Measurements from ENCODE around the gene PTPRD. TPM values are rescaled to one million over a fixed set of nuclear protein-coding genes. Genes with fewer than 3 reads are reported as not detected.
"Not testable (repeated sequence)": the region's sequence is repeated elsewhere in the genome, so short reads cannot be mapped to it uniquely, and the experiment has no call there.

Gene PTPRD
- total RNA-seq, 1 donor from 2014 or later: 5.7 TPM

- Mint-ChIP-seq H3K27me3 (ENCODE audit: low read depth) (no peaks in the 10 kb centered on the region), H3K36me3 (ENCODE audit: low read depth) (no peaks in the 10 kb centered on the region), H3K9me3 (ENCODE audit: low read depth) (peaks cover 4% of the 10 kb centered on the region), H3K27ac (ENCODE audit: unreplicated experiment) (no peak overlapping the region), H3K4me3 (ENCODE audit: unreplicated experiment) (no peak overlapping the region), H3K4me1 (ENCODE audit: low read depth) (peaks cover 6% of the 10 kb centered on the region)
- no peak for TF ChIP-seq CTCF (IDR thresholded peaks at IDR 0.05)
- no peak for DNase-seq (ENCODE audit: low spot score)
These were observed 1688.2 kb downstream of the PTPRD start for GRCh38 chr9:8924562-8924961.

- H3K4me1 Mint-ChIP-seq (ENCODE audit: low read depth); H3K9me3 Mint-ChIP-seq (ENCODE audit: low read depth); H3K36me3 Mint-ChIP-seq (ENCODE audit: low read depth); DNase-seq (ENCODE audit: low spot score); H3K4me3 Mint-ChIP-seq (ENCODE audit: unreplicated experiment); H3K27ac Mint-ChIP-seq (ENCODE audit: unreplicated experiment); H3K27me3 Mint-ChIP-seq (ENCODE audit: low read depth): not testable (repeated sequence)
These were observed 1692.2 kb downstream of the PTPRD start for GRCh38 chr9:8920478-8921183.

GRCh38 chr9:8917956-8918739 is 1694.7 kb downstream of the PTPRD start:
- TF ChIP-seq CTCF (IDR thresholded peaks at IDR 0.05): no peak
- no peak overlapping the region for H3K27ac Mint-ChIP-seq (ENCODE audit: unreplicated experiment)
- H3K9me3 Mint-ChIP-seq (ENCODE audit: low read depth): no peaks in the 10 kb centered on the region
- H3K4me3 Mint-ChIP-seq (ENCODE audit: unreplicated experiment): no peak overlapping the region
- peaks cover under 1% of the 10 kb centered on the region for H3K4me1 Mint-ChIP-seq (ENCODE audit: low read depth)
- peaks cover 1% of the 10 kb centered on the region for H3K36me3 Mint-ChIP-seq (ENCODE audit: low read depth)
- peaks cover 4% of the 10 kb centered on the region for H3K27me3 Mint-ChIP-seq (ENCODE audit: low read depth)
- no peak for DNase-seq (ENCODE audit: low spot score)

- TF ChIP-seq CTCF (IDR thresholded peaks at IDR 0.05): no peak
- Mint-ChIP-seq H3K4me1 (ENCODE audit: low read depth) (peaks cover 5% of the 10 kb centered on the region), H3K36me3 (ENCODE audit: low read depth) (peaks cover 1% of the 10 kb centered on the region), H3K27me3 (ENCODE audit: low read depth) (peaks cover 4% of the 10 kb centered on the region), H3K4me3 (ENCODE audit: unreplicated experiment) (no peak overlapping the region), H3K27ac (ENCODE audit: unreplicated experiment) (no peak overlapping the region), H3K9me3 (ENCODE audit: low read depth) (peaks cover 2% of the 10 kb centered on the region)
- no peak for DNase-seq (ENCODE audit: low spot score)
These were observed 1696.0 kb downstream of the PTPRD start for GRCh38 chr9:8916771-8917170.

GRCh38 chr9:8907868-8908267 is 1704.9 kb downstream of the PTPRD start:
- H3K4me3 Mint-ChIP-seq (ENCODE audit: unreplicated experiment): no peak overlapping the region

More at GRCh38 chr9:8907868-8908267, 1704.9 kb downstream of the PTPRD start:
- TF ChIP-seq CTCF (IDR thresholded peaks at IDR 0.05): no peak
- H3K36me3 Mint-ChIP-seq (ENCODE audit: low read depth): no peaks in the 10 kb centered on the region
- no peak overlapping the region for H3K27ac Mint-ChIP-seq (ENCODE audit: unreplicated experiment)
- no peak for DNase-seq (ENCODE audit: low spot score)
- peaks cover 15% of the 10 kb centered on the region for H3K4me1 Mint-ChIP-seq (ENCODE audit: low read depth)
- peaks cover 10% of the 10 kb centered on the region for H3K9me3 Mint-ChIP-seq (ENCODE audit: low read depth)
- H3K27me3 Mint-ChIP-seq (ENCODE audit: low read depth): peaks cover 2% of the 10 kb centered on the region

Data from chondrocyte (in vitro differentiated cells).